BLaER1 treated with 17β-estradiol and CSF1 and Interleukin-3, amounts not matched to agents 10 nM and 100 nM (cell line): Measurements from ENCODE around the gene TTC3.
A peak's percentile ranks its signal among the peaks of the same experiment; 100 is the strongest.
"Not testable (repeated sequence)": the region's sequence is repeated elsewhere in the genome, so short reads cannot be mapped to it uniquely, and the experiment has no call there.

Source experiments
- H3K27ac ChIP-seq, 11 experiments: shearing (Covaris generic); formaldehyde crosslinking; 2 replicates each; pipeline ENCODE4 v1.8.1; 2022
- H3K27me3 ChIP-seq, 11 experiments: shearing (Covaris generic); formaldehyde crosslinking; 2 replicates each; pipeline ENCODE4 v1.8.1; 2022
- H3K36me3 ChIP-seq, 11 experiments: shearing (Covaris generic); formaldehyde crosslinking; 2 replicates each; pipeline ENCODE4 v1.8.1; 2022
- H3K4me1 ChIP-seq, 10 experiments: shearing (Covaris generic); formaldehyde crosslinking; 2 replicates each; pipeline ENCODE4 v1.8.1; 2022
- H3K4me2 ChIP-seq, 11 experiments: shearing (Covaris generic); formaldehyde crosslinking; 2 replicates each; pipeline ENCODE4 v1.8.1; 2022
- H3K4me3 ChIP-seq, 10 experiments: shearing (Covaris generic); formaldehyde crosslinking; 2 replicates each; pipeline ENCODE4 v1.8.1; 2022
- H3K9ac ChIP-seq, 11 experiments: shearing (Covaris generic); formaldehyde crosslinking; 2 replicates each; pipeline ENCODE4 v1.8.1; 2022
- H3K9me3 ChIP-seq, 11 experiments: shearing (Covaris generic); formaldehyde crosslinking; replicated peaks in 1 of 11; 2 replicates each; pipeline ENCODE4 v1.8.1; 2022
- H4K20me1 ChIP-seq, 11 experiments: shearing (Covaris generic); formaldehyde crosslinking; 2 replicates each; pipeline ENCODE4 v1.8.1; 2022
- Cebpa-rat ChIP-seq, 11 experiments: shearing (Covaris generic); IDR thresholded peaks; 2 replicates each; pipeline ENCODE4 v1.8.1; 2022

Gene TTC3

DNA sequence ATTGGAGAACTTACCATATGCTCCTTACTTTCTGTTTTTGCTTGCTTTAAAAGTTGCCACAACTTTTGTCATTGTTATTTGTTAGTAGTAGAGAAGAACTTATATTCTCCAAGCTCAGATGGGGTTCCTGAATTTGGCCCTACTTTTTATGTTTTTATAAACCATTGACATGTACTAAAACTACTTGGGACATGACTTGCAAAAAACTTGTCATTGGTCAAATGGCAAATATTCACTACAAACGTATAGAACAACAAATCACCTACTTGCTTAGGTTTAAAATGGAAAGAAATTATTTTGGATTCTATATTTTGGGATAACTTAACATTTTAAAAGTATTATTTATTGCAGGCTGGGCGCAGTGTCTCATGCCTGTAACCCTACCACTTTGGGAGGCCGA lies 32.8 kb upstream of the TTC3 start:
- H3K4me3 ChIP-seq = no peak overlapping the region
- peaks cover 0 to 5% (median 0%) of the 10 kb centered on the region in 11 experiments; a peak in 1 of 22 replicates for H4K20me1 ChIP-seq
- H3K9ac ChIP-seq = no peak overlapping the region
- TF ChIP-seq Cebpa-rat (IDR thresholded peaks at IDR 0.05) = no peak
- no peak overlapping the region for H3K4me2 ChIP-seq
- H3K36me3 ChIP-seq = no peaks in the 10 kb centered on the region
- no peaks in the 10 kb centered on the region for H3K9me3 ChIP-seq
- H3K4me1 ChIP-seq = peaks cover 15 to 38% (median 27%) of the 10 kb centered on the region in 10 experiments
- no peaks in the 10 kb centered on the region for H3K27me3 ChIP-seq
- no peak overlapping the region for H3K27ac ChIP-seq

DNA sequence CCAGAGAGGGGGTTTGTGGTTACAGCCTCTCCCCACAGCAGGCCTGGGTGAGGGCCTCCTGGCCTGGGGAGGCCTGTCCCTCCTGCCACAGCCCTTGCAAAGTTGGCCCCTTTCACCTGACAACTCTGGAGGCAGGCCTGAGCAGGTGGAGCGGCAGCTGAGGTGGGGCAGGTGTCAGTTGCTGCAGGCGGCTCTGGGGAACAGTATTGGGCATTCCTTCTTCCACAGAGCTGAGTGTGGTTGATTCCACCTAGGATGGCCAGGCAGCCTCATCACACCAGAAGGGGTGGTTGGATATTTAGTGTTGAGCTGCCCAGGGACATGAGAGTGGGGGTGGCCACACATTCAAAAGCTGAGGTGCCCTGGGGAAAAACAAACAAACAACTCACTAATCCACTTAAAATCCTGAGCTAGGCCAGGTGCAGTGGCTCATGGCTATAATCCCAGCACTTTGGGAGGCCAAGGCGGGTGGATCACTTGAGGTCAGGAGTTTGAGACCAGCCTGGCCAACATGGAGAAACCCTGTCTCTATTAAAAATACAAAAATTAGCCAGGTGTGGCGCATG lies 31.3 kb upstream of the TTC3 start:
- Histone ChIP-seq H3K27me3 (no peaks in the 10 kb centered on the region), H3K4me3 (no peak overlapping the region), H4K20me1 (peaks cover 0 to 5% (median 0%) of the 10 kb centered on the region in 11 experiments; a peak in 1 of 22 replicates), H3K9me3 (no peaks in the 10 kb centered on the region), H3K4me1 (peaks cover 21 to 54% (median 43%) of the 10 kb centered on the region in 10 experiments), H3K4me2 (peak overlapping the region in 4 of 11 experiments; percentile 4 to 32 (median 18); a peak in 4 of 22 replicates), H3K36me3 (no peaks in the 10 kb centered on the region), H3K9ac (no peak overlapping the region), H3K27ac (peak overlapping the region in 1 of 11 experiments; percentile 35; a peak in 2 of 22 replicates)
- no peak for TF ChIP-seq Cebpa-rat (IDR thresholded peaks at IDR 0.05)

DNA sequence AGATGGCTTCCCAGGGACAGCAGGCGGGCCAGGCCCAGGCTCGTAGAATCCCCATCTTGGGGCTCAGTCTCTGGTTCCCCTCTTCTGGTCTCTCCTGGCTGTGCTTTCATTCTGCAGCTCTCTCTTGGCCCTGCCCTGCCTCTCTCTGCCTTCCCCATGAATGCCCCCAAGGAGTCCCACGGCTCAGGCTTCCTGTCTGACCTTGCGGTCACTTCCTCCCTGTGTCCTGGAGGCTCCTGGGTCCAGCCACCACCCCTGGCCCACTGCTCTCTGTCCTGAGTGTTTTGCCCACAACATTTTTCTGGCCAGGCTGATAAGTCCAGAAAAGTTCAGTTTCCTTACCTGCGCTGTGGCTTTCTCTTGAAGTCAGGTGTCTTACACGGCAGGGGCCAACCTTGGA lies 29.2 kb upstream of the TTC3 start:
- Histone ChIP-seq H3K9me3 (0 out of 22 replicates have a peak, but pooled peaks cover 0 to under 1% (median 0%) of the 10 kb centered on the region in 11 experiments), H3K36me3 (no peaks in the 10 kb centered on the region), H3K4me2 (peak overlapping the region; percentile 8 to 82 (median 67); a peak in 20 of 22 replicates), H3K27me3 (no peaks in the 10 kb centered on the region), H3K4me3 (no peak overlapping the region), H3K9ac (peak overlapping the region in 6 of 11 experiments; percentile 41 to 72 (median 44); a peak in 6 of 22 replicates), H3K27ac (peak overlapping the region in 7 of 11 experiments; percentile 73 to 84 (median 78); a peak in 15 of 22 replicates), H3K4me1 (peaks cover 21 to 64% (median 51%) of the 10 kb centered on the region in 10 experiments), H4K20me1 (peaks cover 0 to 5% (median 0%) of the 10 kb centered on the region in 11 experiments; a peak in 1 of 22 replicates)
- no peak for TF ChIP-seq Cebpa-rat (IDR thresholded peaks at IDR 0.05)

DNA sequence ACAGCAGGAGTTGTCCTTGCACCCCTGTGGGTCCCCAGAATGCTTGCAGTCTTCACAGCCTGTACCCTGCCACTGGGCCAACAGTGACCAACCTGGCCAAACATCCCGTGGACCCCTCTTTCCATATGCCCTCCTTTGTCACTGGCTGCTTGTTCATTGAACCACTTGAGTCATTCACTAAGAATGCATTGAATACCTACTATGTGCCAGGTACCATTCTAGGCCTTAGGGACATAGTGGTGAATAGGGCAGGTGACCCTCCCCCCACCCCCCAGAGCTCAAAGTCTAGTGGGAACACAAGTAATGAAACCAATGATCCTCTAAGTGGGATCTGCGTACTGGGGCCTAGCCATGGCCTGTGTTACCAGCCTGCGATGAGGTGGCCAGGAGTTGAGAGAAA lies 28.4 kb upstream of the TTC3 start:
- Histone ChIP-seq H3K27ac (peak overlapping the region in 9 of 11 experiments; percentile 3 to 84 (median 77); a peak in 17 of 22 replicates), H3K4me3 (no peak overlapping the region), H4K20me1 (peaks cover 0 to 5% (median 0%) of the 10 kb centered on the region in 11 experiments; a peak in 1 of 22 replicates), H3K9me3 (0 out of 22 replicates have a peak, but pooled peaks cover 0 to 8% (median 0%) of the 10 kb centered on the region in 11 experiments), H3K9ac (peak overlapping the region in 8 of 11 experiments; percentile 19 to 72 (median 48); a peak in 14 of 22 replicates), H3K27me3 (no peaks in the 10 kb centered on the region), H3K4me1 (peaks cover 21 to 64% (median 51%) of the 10 kb centered on the region in 10 experiments), H3K36me3 (no peaks in the 10 kb centered on the region), H3K4me2 (peak overlapping the region in 10 of 11 experiments; percentile 19 to 82 (median 69); a peak in 19 of 22 replicates)
- TF ChIP-seq Cebpa-rat (IDR thresholded peaks at IDR 0.05) = no peak

DNA sequence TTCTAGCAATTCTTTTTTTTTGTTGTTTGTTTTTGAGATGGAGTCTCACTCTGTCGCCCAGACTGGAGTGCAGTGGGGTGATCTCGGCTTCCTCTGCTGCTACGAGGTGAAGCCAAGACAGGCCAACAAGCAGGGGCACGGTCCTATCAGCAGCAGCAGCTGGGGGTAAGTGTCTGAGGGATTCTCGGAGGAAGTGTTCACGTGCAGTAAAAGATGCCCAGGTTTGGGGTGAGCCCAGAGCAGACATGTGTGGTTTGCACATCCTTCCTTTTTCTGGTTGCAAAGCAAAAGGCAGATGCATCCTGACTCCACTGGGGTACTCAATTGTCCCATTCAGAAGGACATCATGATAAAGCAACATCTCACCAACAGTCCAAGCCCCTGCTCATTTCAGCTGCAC lies 27.9 kb upstream of the TTC3 start:
- Histone ChIP-seq H3K4me2 (peak overlapping the region; percentile 2 to 82 (median 67)), H3K27me3 (no peaks in the 10 kb centered on the region), H4K20me1 (peaks cover 0 to 5% (median 0%) of the 10 kb centered on the region in 11 experiments; a peak in 1 of 22 replicates), H3K27ac (peak overlapping the region in 9 of 11 experiments; percentile 3 to 84 (median 77); a peak in 17 of 22 replicates), H3K36me3 (no peaks in the 10 kb centered on the region), H3K9me3 (0 out of 22 replicates have a peak, but pooled peaks cover 0 to 9% (median 0%) of the 10 kb centered on the region in 11 experiments), H3K4me1 (peaks cover 21 to 64% (median 51%) of the 10 kb centered on the region in 10 experiments), H3K9ac (peak overlapping the region in 7 of 11 experiments; percentile 42 to 72 (median 50); a peak in 11 of 22 replicates), H3K4me3 (no peak overlapping the region)
- TF ChIP-seq Cebpa-rat (IDR thresholded peaks at IDR 0.05) = 0 out of 22 replicates have a peak, but pooled peaks of 1 of the 11 experiments have one; percentile 14

DNA sequence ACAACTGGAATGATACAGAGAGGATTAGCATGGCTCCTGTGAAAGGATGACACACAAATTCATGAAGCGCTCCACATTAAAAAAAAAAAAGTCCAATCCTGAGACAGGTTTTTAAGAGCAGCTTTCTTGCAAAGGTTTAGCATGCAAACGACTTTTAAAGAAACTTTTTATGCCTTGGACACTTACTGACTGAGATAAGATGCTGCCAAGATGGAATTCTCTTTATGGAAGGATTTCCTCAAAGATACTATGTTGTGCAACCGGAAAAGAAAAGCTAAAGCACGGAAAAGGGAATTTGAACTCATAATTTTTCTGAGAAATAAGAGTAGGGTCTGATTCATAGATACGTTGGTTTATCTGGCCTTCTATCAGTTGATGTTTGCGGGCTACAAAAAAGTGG lies 27.5 kb upstream of the TTC3 start:
- Histone ChIP-seq H3K4me2 (peak overlapping the region; percentile 2 to 82 (median 67); a peak in 21 of 22 replicates), H3K4me1 (peaks cover 21 to 64% (median 51%) of the 10 kb centered on the region in 10 experiments), H3K9me3 (0 out of 22 replicates have a peak, but pooled peaks cover 0 to 9% (median 0%) of the 10 kb centered on the region in 11 experiments), H3K27me3 (no peaks in the 10 kb centered on the region), H3K4me3 (no peak overlapping the region), H3K9ac (peak overlapping the region in 6 of 11 experiments; percentile 37 to 61 (median 54); a peak in 10 of 22 replicates), H4K20me1 (peaks cover 0 to 5% (median 0%) of the 10 kb centered on the region in 11 experiments; a peak in 1 of 22 replicates), H3K27ac (peak overlapping the region in 8 of 11 experiments; percentile 51 to 84 (median 74); a peak in 16 of 22 replicates), H3K36me3 (no peaks in the 10 kb centered on the region)
- TF ChIP-seq Cebpa-rat (IDR thresholded peaks at IDR 0.05) = no peak

DNA sequence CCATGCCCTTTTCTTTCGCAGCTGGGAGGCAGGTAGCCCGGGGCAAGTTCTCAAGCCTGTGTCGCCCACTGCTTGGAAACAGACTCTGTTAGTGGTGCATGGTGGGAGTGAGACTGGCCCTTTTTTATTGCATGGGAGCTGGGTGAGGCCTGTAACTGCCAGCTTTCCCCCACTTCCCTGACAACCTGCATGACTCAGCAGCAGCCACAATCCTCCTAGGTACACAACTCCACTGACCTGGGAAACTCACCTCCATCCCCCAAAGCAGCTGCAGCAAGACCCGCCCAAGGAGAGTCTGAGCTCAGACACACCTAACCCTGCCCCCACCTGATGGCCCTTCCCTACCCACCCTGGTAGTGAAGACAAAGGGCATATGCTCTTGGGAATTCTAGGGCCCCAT lies 26.0 kb upstream of the TTC3 start:
- peak overlapping the region in 1 of 11 experiments; percentile 17; a peak in 1 of 22 replicates for H3K9ac ChIP-seq
- H4K20me1 ChIP-seq = peaks cover 0 to 5% (median 0%) of the 10 kb centered on the region in 11 experiments; a peak in 1 of 22 replicates
- peaks cover 21 to 57% (median 47%) of the 10 kb centered on the region in 10 experiments for H3K4me1 ChIP-seq
- H3K27ac ChIP-seq = peak overlapping the region in 7 of 11 experiments; percentile 44 to 84 (median 77); a peak in 13 of 22 replicates
- H3K4me2 ChIP-seq = peak overlapping the region in 9 of 11 experiments; percentile 17 to 82 (median 71); a peak in 17 of 22 replicates
- H3K27me3 ChIP-seq = no peaks in the 10 kb centered on the region
- H3K9me3 ChIP-seq = 0 out of 22 replicates have a peak, but pooled peaks cover 0 to 9% (median 0%) of the 10 kb centered on the region in 11 experiments
- no peak for TF ChIP-seq Cebpa-rat (IDR thresholded peaks at IDR 0.05)
- no peaks in the 10 kb centered on the region for H3K36me3 ChIP-seq
- H3K4me3 ChIP-seq = no peak overlapping the region

DNA sequence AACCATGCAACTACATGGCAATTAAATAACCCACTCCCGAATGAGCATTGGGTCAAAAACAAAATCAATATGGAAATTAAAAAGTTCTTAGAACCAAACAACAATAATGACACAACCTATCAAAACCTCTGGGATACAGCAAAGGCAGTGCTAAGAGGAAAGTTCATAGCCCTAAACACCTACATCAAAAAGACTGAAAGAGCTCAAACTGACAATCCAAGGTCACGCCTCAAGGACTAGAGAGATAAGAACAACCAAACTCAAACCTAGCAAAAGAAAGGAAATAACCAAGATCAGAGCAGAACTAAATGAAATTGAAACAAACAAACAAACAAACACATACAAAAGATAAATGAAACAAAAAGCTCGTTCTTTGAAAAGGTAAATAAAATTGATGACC lies 23.3 kb upstream of the TTC3 start:
- H3K27me3 ChIP-seq, H3K36me3 ChIP-seq, H4K20me1 ChIP-seq, H3K4me2 ChIP-seq, H3K9ac ChIP-seq, H3K4me3 ChIP-seq, H3K9me3 ChIP-seq, H3K27ac ChIP-seq: not testable (repeated sequence)
- peaks cover 9 to 31% (median 28%) of the 10 kb centered on the region in 10 experiments for H3K4me1 ChIP-seq
